ENCODE measurements around the gene MCCC2.
A peak's percentile ranks its signal among the peaks of the same experiment; 100 is the strongest.
"Not testable (repeated sequence)": the region's sequence is repeated elsewhere in the genome, so short reads cannot be mapped to it uniquely, and the experiment has no call there.

Gene MCCC2

GRCh38 chr5:71663191-71663969, 76.2 kb downstream of the MCCC2 start:
- no peak for DNase-seq (ENCODE audit: low read depth)

GRCh38 chr5:71664615-71665014, 77.5 kb downstream of the MCCC2 start:
- not testable (repeated sequence) for DNase-seq (ENCODE audit: low read depth)

- no peak for DNase-seq (ENCODE audit: low read depth)
Measured at GRCh38 chr5:71666321-71666720, 79.2 kb downstream of the MCCC2 start.

GRCh38 chr5:71677977-71678376, 90.8 kb downstream of the MCCC2 start:
- no peak for DNase-seq (ENCODE audit: low read depth)

- DNase-seq (ENCODE audit: low read depth): no peak
Measured at GRCh38 chr5:71679714-71680113, 92.6 kb downstream of the MCCC2 start.

GRCh38 chr5:71680510-71680909, 93.4 kb downstream of the MCCC2 start:
- DNase-seq (ENCODE audit: low read depth): no peak

GRCh38 chr5:71681296-71681695, 94.2 kb downstream of the MCCC2 start:
- no peak for DNase-seq (ENCODE audit: low read depth)

- no peak for DNase-seq (ENCODE audit: low read depth)
Measured at GRCh38 chr5:71684309-71684708, 97.2 kb downstream of the MCCC2 start.

GRCh38 chr5:71693828-71694427, 106.8 kb downstream of the MCCC2 start:
- DNase-seq (ENCODE audit: low read depth): no peak

GRCh38 chr5:71695071-71695470, 107.9 kb downstream of the MCCC2 start:
- DNase-seq (ENCODE audit: low read depth): no peak

- peak; percentile 17 for DNase-seq (ENCODE audit: low read depth)
Measured at GRCh38 chr5:71695595-71695994, 108.5 kb downstream of the MCCC2 start.

- no peak for DNase-seq (ENCODE audit: low read depth)
Measured at GRCh38 chr5:71697967-71698366, 110.8 kb downstream of the MCCC2 start.

- DNase-seq (ENCODE audit: low read depth): no peak
Measured at GRCh38 chr5:71699233-71699632, 112.1 kb downstream of the MCCC2 start.

- DNase-seq (ENCODE audit: low read depth): no peak
Measured at GRCh38 chr5:71699751-71700150, 112.6 kb downstream of the MCCC2 start.

- DNase-seq (ENCODE audit: low read depth): no peak
Measured at GRCh38 chr5:71700803-71701202, 113.7 kb downstream of the MCCC2 start.

- no peak for DNase-seq (ENCODE audit: low read depth)
Measured at GRCh38 chr5:71701407-71701806, 114.3 kb downstream of the MCCC2 start.

- no peak for DNase-seq (ENCODE audit: low read depth)
Measured at GRCh38 chr5:71703941-71704340, 116.8 kb downstream of the MCCC2 start.

GRCh38 chr5:71705421-71705820, 118.3 kb downstream of the MCCC2 start:
- no peak for DNase-seq (ENCODE audit: low read depth)

GRCh38 chr5:71706906-71707305, 119.8 kb downstream of the MCCC2 start:
- DNase-seq (ENCODE audit: low read depth): no peak
